ENCODE data around the gene TRH.

The TRH gene

GRCh38 chr3:129979905-129980304, 5.4 kb downstream of the TRH start:
- no peaks in the 10 kb centered on the region for H3K79me2 ChIP-seq (ENCODE audit: insufficient read depth, low read length)
- H3K36me3 ChIP-seq (ENCODE audit: insufficient read depth, low read length): no peaks in the 10 kb centered on the region
- no peaks in the 10 kb centered on the region for H3K9me2 ChIP-seq (ENCODE audit: low read depth, low read length)
- TF ChIP-seq CTCF (IDR thresholded peaks at IDR 0.05; ENCODE audit: low read length): no peak
- no peak for TF ChIP-seq EZH2 (IDR thresholded peaks at IDR 0.05; ENCODE audit: borderline replicate concordance, low read length)
- H3K27ac ChIP-seq (ENCODE audit: low read depth, low read length, poor library complexity, severe bottlenecking): no peak overlapping the region
- H3K4me3 ChIP-seq (ENCODE audit: low read depth, low read length, poor library complexity, severe bottlenecking): no peak overlapping the region
- no peaks in the 10 kb centered on the region for H3F3A ChIP-seq (ENCODE audit: insufficient read depth, low read length)
- H3K4me1 ChIP-seq (ENCODE audit: insufficient read depth, low read length, severe bottlenecking): no peaks in the 10 kb centered on the region
- H4K20me1 ChIP-seq (ENCODE audit: insufficient read depth, low read length): no peaks in the 10 kb centered on the region
- H3K4me2 ChIP-seq (ENCODE audit: low read length): no peak overlapping the region
- H3K9ac ChIP-seq (ENCODE audit: low read length): no peak overlapping the region
- no peaks in the 10 kb centered on the region; the same call in 1 of the 2 replicates for H3K27me3 ChIP-seq (ENCODE audit: insufficient read depth, low read length)
- no peaks in the 10 kb centered on the region for H3K9me3 ChIP-seq (ENCODE audit: low read length)
- no peak overlapping the region for H2AFZ ChIP-seq (ENCODE audit: low read length)

GRCh38 chr3:129983561-129983960, 9.0 kb downstream of the TRH start:
- H4K20me1 ChIP-seq (ENCODE audit: insufficient read depth, low read length): no peaks in the 10 kb centered on the region
- TF ChIP-seq EZH2 (IDR thresholded peaks at IDR 0.05; ENCODE audit: borderline replicate concordance, low read length) (no peak), CTCF (IDR thresholded peaks at IDR 0.05; ENCODE audit: low read length) (no peak)
- H3K9ac ChIP-seq (ENCODE audit: low read length): no peak overlapping the region
- no peak overlapping the region for H3K4me3 ChIP-seq (ENCODE audit: low read depth, low read length, poor library complexity, severe bottlenecking)
- H3K27me3 ChIP-seq (ENCODE audit: insufficient read depth, low read length): no peaks in the 10 kb centered on the region; the same call in 1 of the 2 replicates
- H3K27ac ChIP-seq (ENCODE audit: low read depth, low read length, poor library complexity, severe bottlenecking): no peak overlapping the region
- no peaks in the 10 kb centered on the region for H3F3A ChIP-seq (ENCODE audit: insufficient read depth, low read length)
- no peak overlapping the region for H3K4me2 ChIP-seq (ENCODE audit: low read length)
- H3K9me3 ChIP-seq (ENCODE audit: low read length): no peaks in the 10 kb centered on the region
- no peaks in the 10 kb centered on the region for H3K4me1 ChIP-seq (ENCODE audit: insufficient read depth, low read length, severe bottlenecking)
- H3K36me3 ChIP-seq (ENCODE audit: insufficient read depth, low read length): no peaks in the 10 kb centered on the region
- no peak overlapping the region for H2AFZ ChIP-seq (ENCODE audit: low read length)
- no peaks in the 10 kb centered on the region for H3K9me2 ChIP-seq (ENCODE audit: low read depth, low read length)
- no peaks in the 10 kb centered on the region for H3K79me2 ChIP-seq (ENCODE audit: insufficient read depth, low read length)

GRCh38 chr3:129984125-129984524, 9.6 kb downstream of the TRH start:
- Histone ChIP-seq H3K4me1 (ENCODE audit: insufficient read depth, low read length, severe bottlenecking) (no peaks in the 10 kb centered on the region), H4K20me1 (ENCODE audit: insufficient read depth, low read length) (no peaks in the 10 kb centered on the region), H3F3A (ENCODE audit: insufficient read depth, low read length) (no peaks in the 10 kb centered on the region), H3K36me3 (ENCODE audit: insufficient read depth, low read length) (no peaks in the 10 kb centered on the region), H3K79me2 (ENCODE audit: insufficient read depth, low read length) (no peaks in the 10 kb centered on the region), H3K9me3 (ENCODE audit: low read length) (no peaks in the 10 kb centered on the region), H3K4me3 (ENCODE audit: low read depth, low read length, poor library complexity, severe bottlenecking) (no peak overlapping the region), H3K9me2 (ENCODE audit: low read depth, low read length) (no peaks in the 10 kb centered on the region), H3K4me2 (ENCODE audit: low read length) (no peak overlapping the region), H3K9ac (ENCODE audit: low read length) (no peak overlapping the region), H3K27me3 (ENCODE audit: insufficient read depth, low read length) (no peaks in the 10 kb centered on the region; the same call in 1 of the 2 replicates), H3K27ac (ENCODE audit: low read depth, low read length, poor library complexity, severe bottlenecking) (no peak overlapping the region), H2AFZ (ENCODE audit: low read length) (no peak overlapping the region)
- TF ChIP-seq EZH2 (IDR thresholded peaks at IDR 0.05; ENCODE audit: borderline replicate concordance, low read length) (no peak), CTCF (IDR thresholded peaks at IDR 0.05; ENCODE audit: low read length) (no peak)
